HG03159 (cell line): Measurements from ENCODE around the gene PPM1G.
"Not testable (repeated sequence)": the region's sequence is repeated elsewhere in the genome, so short reads cannot be mapped to it uniquely, and the experiment has no call there.

ENCODE experiments used
- ATAC-seq: cut with Tn5 transposase; IDR thresholded peaks from one replicate; pipeline ENCODE4 v1.9.1; 2021; ENCODE audit warnings: mild to moderate bottlenecking, moderate library complexity; ENCODE audit not compliant: unreplicated experiment

PPM1G gene

GRCh38 chr2:27376151-27376865 lies 33.1 kb downstream of the PPM1G start:
- ATAC-seq = no peak

- ATAC-seq = no peak
These were observed 33.8 kb downstream of the PPM1G start for GRCh38 chr2:27375513-27376099.

- no peak for ATAC-seq
These were observed 35.8 kb downstream of the PPM1G start for GRCh38 chr2:27373567-27373966.

GRCh38 chr2:27372937-27373336 lies 36.5 kb downstream of the PPM1G start:
- no peak for ATAC-seq

GRCh38 chr2:27370816-27371620 lies 38.4 kb downstream of the PPM1G start:
- ATAC-seq = peak; percentile 22

- ATAC-seq = peak; percentile 83
These were observed 39.2 kb downstream of the PPM1G start, which contains the start of the genes EIF2B4 and SNX17 for GRCh38 chr2:27370026-27370815. TSS of gene EIF2B4 (minus strand) at chr2:27370338. CDS start at chr2:27370314, 24 bp downstream. TSS of gene SNX17 (plus strand) at chr2:27370616. CDS start at chr2:27370744, 128 bp downstream.

GRCh38 chr2:27369471-27370025 lies 39.8 kb downstream of the PPM1G start:
- peak; percentile 3 for ATAC-seq

GRCh38 chr2:27363933-27364332 lies 45.5 kb downstream of the PPM1G start:
- no peak for ATAC-seq

- no peak for ATAC-seq
These were observed 46.5 kb downstream of the PPM1G start for GRCh38 chr2:27362678-27363420.

GRCh38 chr2:27356382-27357181 lies 52.8 kb downstream of the PPM1G start, which contains the start of gene GTF3C2:
TSS of gene GTF3C2 (minus strand) at chr2:27356764. CDS start at chr2:27343554, 13,210 bp downstream.
- ATAC-seq = peak; percentile 83

- ATAC-seq = peak; percentile 38
These were observed 53.4 kb downstream of the PPM1G start for GRCh38 chr2:27356056-27356381.

GRCh38 chr2:27354597-27354927 lies 54.8 kb downstream of the PPM1G start:
- no peak for ATAC-seq

- ATAC-seq = no peak
These were observed 55.4 kb downstream of the PPM1G start for GRCh38 chr2:27353762-27354596.

- ATAC-seq = not testable (repeated sequence)
These were observed 56.0 kb downstream of the PPM1G start for GRCh38 chr2:27353386-27353761.

GRCh38 chr2:27351802-27352598 lies 57.4 kb downstream of the PPM1G start:
- ATAC-seq = no peak

- ATAC-seq = no peak
These were observed 59.2 kb downstream of the PPM1G start for GRCh38 chr2:27350106-27350693.

GRCh38 chr2:27347641-27348040 lies 61.8 kb downstream of the PPM1G start:
- ATAC-seq = no peak
